Skeletal muscle tissue (tissue), 4 donors: ENCODE measurements around the gene KLHDC3. TPM values are rescaled to one million over a fixed set of nuclear protein-coding genes. Genes with fewer than 3 reads are reported as not detected.
A peak's percentile ranks its signal among the peaks of the same experiment; 100 is the strongest.

ENCODE experiments used
- H3K27ac ChIP-seq: one replicate; pipeline ENCODE4 v1.7.0; 2013; ENCODE audit warnings: mild to moderate bottlenecking, low read depth, low read length, inconsistent platforms
- H3K27me3 ChIP-seq, 3 donors: one replicate each; pipeline ENCODE4 v1.7.0; 2013; ENCODE audit warnings: low read length in 3 of 3; ENCODE audit not compliant: control insufficient read depth in 3 of 3, insufficient read depth in 3 of 3
- H3K36me3 ChIP-seq, 3 donors: one replicate each; pipeline ENCODE4 v1.7.0; 2013; ENCODE audit warnings: low read length in 3 of 3; ENCODE audit not compliant: control insufficient read depth in 3 of 3, insufficient read depth in 3 of 3
- H3K4me1 ChIP-seq, 3 donors: one replicate each; pipeline ENCODE4 v1.7.0; 2013; ENCODE audit warnings: low read length in 3 of 3, mild to moderate bottlenecking in 3 of 3; ENCODE audit not compliant: control insufficient read depth in 3 of 3, insufficient read depth in 3 of 3
- H3K4me3 ChIP-seq, 3 donors: one replicate each; pipeline ENCODE4 v1.7.0; 2013; ENCODE audit warnings: low read length in 3 of 3
- H3K9ac ChIP-seq, 3 donors: one replicate each; pipeline ENCODE4 v1.7.0; 2013; ENCODE audit warnings: low read length in 3 of 3, mild to moderate bottlenecking in 3 of 3, moderate library complexity in 2 of 3, low read depth in 1 of 3
- H3K9me3 ChIP-seq, 3 donors: one replicate each; pipeline ENCODE4 v1.7.0; 2013; ENCODE audit warnings: low read length in 3 of 3; ENCODE audit not compliant: control insufficient read depth in 3 of 3
- total RNA-seq: library from RNA; depleted of rRNA; stranded (reverse); fragments of >200 nt; gene quantifications from one replicate; pipeline ENCODE4 v1.2.3, GENCODE V29; 2014
- donor health status: Osteomylitis.

The KLHDC3 gene
- total RNA-seq, 1 donor from 2014 or later: 267 TPM

- Histone ChIP-seq H3K27ac (peak overlapping the region; percentile 91), H3K4me1 (peaks cover 14 to 26% (median 16%) of the 10 kb centered on the region in 3 donors), H3K27me3 (no peaks in the 10 kb centered on the region), H3K4me3 (peak overlapping the region in 2 of 3 donors; percentile 76 to 86), H3K9ac (peak overlapping the region; percentile 85 to 94 (median 92)), H3K36me3 (peaks cover 24 to 36% (median 26%) of the 10 kb centered on the region in 3 donors), H3K9me3 (no peaks in the 10 kb centered on the region)
Observed at GRCh38 chr6:43052225-43052841, 38.3 kb downstream of the KLHDC3 start.

DNA sequence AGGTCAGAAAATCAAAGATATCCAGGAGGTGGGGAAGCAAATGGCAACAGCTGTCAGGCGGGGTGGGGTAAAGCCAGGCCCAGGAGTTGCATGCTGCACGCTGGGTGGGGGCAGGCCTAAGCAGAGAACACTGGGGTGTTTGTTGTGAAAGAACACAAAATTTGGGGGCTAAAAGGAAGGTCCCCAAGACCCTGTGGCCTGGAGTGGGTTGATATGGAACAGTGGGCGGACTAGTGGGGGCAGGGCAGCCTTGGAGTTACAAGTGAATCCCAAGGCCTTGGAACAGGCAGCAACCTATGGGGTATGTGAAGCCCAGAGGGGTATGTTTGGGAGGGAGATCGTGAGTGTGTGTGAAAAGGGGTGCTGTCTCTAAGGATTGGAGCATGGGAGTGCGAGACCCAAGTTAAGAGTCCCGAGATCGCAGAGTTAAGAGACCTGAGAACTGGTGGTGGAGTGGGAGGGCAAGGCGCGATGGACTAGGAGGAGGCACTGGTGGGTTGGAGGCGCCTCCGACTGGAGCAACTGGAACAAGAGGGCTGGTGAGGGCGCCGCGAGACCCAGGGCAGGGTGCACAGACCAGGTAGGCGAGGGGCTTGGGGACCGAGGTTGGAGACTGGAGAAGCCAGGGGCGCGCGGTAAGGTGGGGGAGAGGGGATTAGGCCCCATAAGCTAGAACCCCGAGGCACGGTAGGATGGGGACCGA is 38.9 kb downstream of the KLHDC3 start:
- Histone ChIP-seq H3K27me3 (no peaks in the 10 kb centered on the region), H3K9ac (peak overlapping the region; percentile 85 to 94 (median 92)), H3K4me1 (peaks cover 15 to 30% (median 20%) of the 10 kb centered on the region in 3 donors), H3K27ac (peak overlapping the region; percentile 91), H3K9me3 (no peaks in the 10 kb centered on the region), H3K36me3 (peaks cover 27 to 34% (median 31%) of the 10 kb centered on the region in 3 donors), H3K4me3 (peak overlapping the region; percentile 76 to 87 (median 86))

- Histone ChIP-seq H3K9ac (peak within 1 kb of the TSS; percentile 85 to 94 (median 92)), H3K4me1 (peaks cover 22 to 37% (median 27%) of the 10 kb centered on the region in 3 donors), H3K4me3 (peak within 1 kb of the TSS; percentile 76 to 87 (median 86)), H3K27ac (peak within 1 kb of the TSS; percentile 91), H3K27me3 (no peaks in the 10 kb centered on the region), H3K9me3 (no peaks in the 10 kb centered on the region), H3K36me3 (peaks cover 25 to 32% (median 30%) of the 10 kb centered on the region in 3 donors)
Observed at GRCh38 chr6:43053545-43054205, 39.6 kb downstream of the KLHDC3 start, which contains the start of gene CUL7. TSS of gene CUL7 (minus strand) at chr6:43053851. CDS start at chr6:43052788, 1,063 bp downstream.

GRCh38 chr6:43054206-43054943 is 40.3 kb downstream of the KLHDC3 start:
- Histone ChIP-seq H3K9me3 (no peaks in the 10 kb centered on the region), H3K36me3 (peaks cover 22 to 28% (median 27%) of the 10 kb centered on the region in 3 donors), H3K4me1 (peaks cover 23 to 41% (median 30%) of the 10 kb centered on the region in 3 donors), H3K9ac (peak overlapping the region; percentile 85 to 94 (median 92)), H3K27ac (peak overlapping the region; percentile 91), H3K27me3 (no peaks in the 10 kb centered on the region), H3K4me3 (peak overlapping the region; percentile 76 to 87 (median 86))

GRCh38 chr6:43055966-43056365 is 41.9 kb downstream of the KLHDC3 start:
- Histone ChIP-seq H3K9me3 (no peaks in the 10 kb centered on the region), H3K9ac (no peak overlapping the region), H3K4me1 (peaks cover 34 to 54% (median 42%) of the 10 kb centered on the region in 3 donors), H3K27ac (no peak overlapping the region), H3K4me3 (no peak overlapping the region), H3K36me3 (peaks cover 15 to 20% (median 18%) of the 10 kb centered on the region in 3 donors), H3K27me3 (no peaks in the 10 kb centered on the region)

DNA sequence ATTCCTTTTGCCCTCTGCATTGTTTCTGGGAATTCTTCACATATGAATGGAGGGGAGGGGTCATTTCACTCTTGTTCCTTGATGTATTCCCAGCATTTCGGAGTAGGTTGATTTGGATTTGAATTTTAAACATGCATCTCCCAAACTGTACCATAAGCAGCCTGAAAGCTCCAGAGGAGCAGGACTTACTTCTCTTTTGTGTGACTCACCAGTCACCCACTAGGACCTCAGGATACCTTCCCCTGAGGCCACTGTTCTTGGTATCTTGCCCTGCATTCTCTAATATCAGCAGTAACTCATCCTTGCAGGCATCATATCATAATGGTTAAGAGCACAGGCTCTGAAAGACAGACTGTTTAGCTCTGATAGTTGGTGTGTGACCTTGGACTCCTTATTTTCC is 44.5 kb downstream of the KLHDC3 start:
- Histone ChIP-seq H3K36me3 (peaks cover 22 to 30% (median 29%) of the 10 kb centered on the region in 3 donors), H3K4me1 (peaks cover 30 to 39% (median 33%) of the 10 kb centered on the region in 3 donors), H3K27me3 (no peaks in the 10 kb centered on the region), H3K9me3 (no peaks in the 10 kb centered on the region), H3K27ac (peak overlapping the region; percentile 87), H3K4me3 (peak overlapping the region; percentile 94 to 99 (median 98)), H3K9ac (peak overlapping the region; percentile 93 to 99 (median 97))

DNA sequence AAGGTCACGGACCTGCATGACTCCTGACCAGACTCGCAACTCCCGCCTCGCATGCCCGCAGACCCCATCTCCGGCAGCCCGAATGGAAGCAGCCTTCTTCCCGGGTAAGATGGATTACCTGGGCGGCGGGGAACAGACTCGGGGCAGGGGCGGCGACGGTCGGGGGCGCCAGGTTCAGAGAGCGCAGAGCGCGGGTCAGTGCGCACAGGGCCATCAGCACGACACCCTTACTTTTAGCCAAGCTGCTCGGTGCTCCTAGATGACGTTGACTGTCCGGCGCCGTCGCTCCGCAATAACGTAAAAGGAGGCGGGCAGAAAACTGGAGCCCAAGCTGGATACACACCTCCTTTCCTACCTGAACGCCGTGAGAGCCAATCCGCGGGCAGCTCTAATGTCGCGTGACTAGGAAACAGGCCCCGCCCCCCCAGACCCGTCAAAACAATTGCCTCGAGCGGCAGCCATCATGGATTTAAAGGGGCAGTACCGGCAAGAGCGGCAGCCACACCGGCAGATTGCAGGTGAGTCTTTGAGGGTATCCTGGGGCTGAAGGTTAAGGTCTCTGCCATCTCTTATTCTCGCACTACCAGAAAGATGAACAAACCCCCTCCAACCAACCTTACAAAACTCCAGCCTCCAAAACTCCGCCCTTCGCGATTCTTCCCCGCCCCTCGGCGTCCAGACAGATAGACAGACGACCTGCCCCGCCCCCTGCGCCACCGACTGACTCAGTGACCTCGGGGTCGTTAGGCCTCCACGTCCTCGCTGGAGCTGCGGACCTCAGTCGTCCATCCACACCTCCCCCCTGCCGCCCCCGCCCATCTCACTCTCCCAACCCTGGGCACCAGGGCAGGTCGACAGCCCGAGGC is 45.4 kb downstream of the KLHDC3 start, which contains the start of the genes KLC4 and MRPL2:
Gene KLC4 (plus strand): TSS at position 464 of the 866 bp plus-strand sequence. CDS start 1,705 bp downstream, outside the sequence.
Gene MRPL2 (minus strand): TSS at position 267 of the 866 bp plus-strand sequence. CDS start 53 bp downstream, at position 214.
- Histone ChIP-seq H3K4me3 (peak within 1 kb of the TSS; percentile 94 to 99 (median 98)), H3K9ac (peak within 1 kb of the TSS; percentile 94 to 99 (median 97)), H3K4me1 (peaks cover 26 to 34% (median 28%) of the 10 kb centered on the region in 3 donors), H3K9me3 (no peaks in the 10 kb centered on the region), H3K27me3 (no peaks in the 10 kb centered on the region), H3K27ac (peak within 1 kb of the TSS; percentile 87), H3K36me3 (peaks cover 22 to 37% (median 36%) of the 10 kb centered on the region in 3 donors)

DNA sequence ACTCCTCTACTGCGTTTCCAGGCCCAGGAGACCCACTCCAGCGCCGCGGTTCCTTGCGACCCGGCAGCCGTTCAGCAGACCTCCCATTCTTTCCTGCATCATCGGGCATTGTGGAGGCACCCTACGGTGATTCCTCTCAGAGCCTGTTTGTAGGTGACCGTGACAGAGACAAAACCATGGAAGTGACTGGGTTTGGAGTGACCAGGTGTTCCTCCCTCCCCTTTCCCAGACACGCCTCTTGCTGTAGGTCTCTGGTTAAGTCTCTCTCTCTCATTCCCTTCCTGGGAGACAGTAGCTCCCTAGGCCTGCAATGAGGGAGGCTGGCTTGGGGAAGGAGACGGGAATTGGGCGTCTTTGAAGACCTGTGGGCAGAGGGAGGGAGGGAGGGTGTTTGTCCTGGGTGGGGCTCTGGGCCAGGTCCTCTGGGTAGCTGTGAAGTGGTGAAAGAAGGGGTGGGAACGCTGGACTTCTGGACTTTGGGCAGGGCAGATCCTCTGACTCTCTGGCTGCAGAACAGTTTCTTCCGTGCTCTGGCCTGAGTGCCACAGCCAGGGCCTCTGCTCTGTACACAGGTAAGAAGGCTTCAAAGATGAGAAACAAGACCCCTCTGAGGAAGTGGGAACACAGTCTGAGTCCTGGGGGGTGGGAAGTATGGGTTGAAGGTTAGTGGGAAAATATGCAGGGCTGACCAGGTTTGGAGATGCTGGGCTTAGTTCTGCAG is 46.1 kb downstream of the KLHDC3 start:
- peak overlapping the region; percentile 87 for H3K27ac ChIP-seq
- H3K27me3 ChIP-seq: no peaks in the 10 kb centered on the region
- H3K9me3 ChIP-seq: no peaks in the 10 kb centered on the region
- H3K36me3 ChIP-seq: peaks cover 25 to 40% (median 40%) of the 10 kb centered on the region in 3 donors
- peak overlapping the region; percentile 94 to 98 (median 94) for H3K9ac ChIP-seq
- H3K4me1 ChIP-seq: peaks cover 24 to 34% (median 27%) of the 10 kb centered on the region in 3 donors
- H3K4me3 ChIP-seq: peak overlapping the region; percentile 92 to 99 (median 98)
